HEK293T (cell line): Measurements from ENCODE around the gene ZNF280A.
A peak's percentile ranks its signal among the peaks of the same experiment; 100 is the strongest.
"Not testable (repeated sequence)": the region's sequence is repeated elsewhere in the genome, so short reads cannot be mapped to it uniquely, and the experiment has no call there.

ENCODE experiments used
- CTCF ChIA-PET: fragments of 350-600 bp; formaldehyde crosslinking; extraction: SDS; loops from one replicate; lab custom pipeline; 2021; ENCODE audit warnings: antibody characterized with exemption, inconsistent platforms; lab: Yijun Ruan, JAX
- POLR2A ChIA-PET: fragments of 350-600 bp; formaldehyde crosslinking; extraction: SDS; loops from one replicate; lab custom pipeline; 2020; ENCODE audit warnings: antibody characterized with exemption, inconsistent platforms; lab: Yijun Ruan, JAX
- DNase-seq: peaks from one replicate; pipeline ENCODE4 v3.0.0; 2012; ENCODE audit warnings: mixed read lengths; ENCODE audit errors: extremely low spot score
- ARNT ChIP-seq: fragments of 450-650 bp; IDR thresholded peaks from 2 replicates; pipeline ENCODE4 v1.6.1; 2017; ENCODE audit warnings: mild to moderate bottlenecking
- BHLHE40 ChIP-seq: fragments of 450-650 bp; IDR thresholded peaks from 2 replicates; pipeline ENCODE4 v1.6.1; 2016; ENCODE audit warnings: mild to moderate bottlenecking, moderate library complexity, borderline replicate concordance
- CTBP1 ChIP-seq: fragments of 450-650 bp; IDR thresholded peaks from 2 replicates; pipeline ENCODE4 v1.6.1; 2016; ENCODE audit warnings: borderline replicate concordance
- ELF4 ChIP-seq: fragments of 450-650 bp; IDR thresholded peaks from 2 replicates; pipeline ENCODE4 v1.6.1; 2017; ENCODE audit warnings: antibody characterized with exemption
- FOXA1 ChIP-seq: fragments of 450-650 bp; IDR thresholded peaks from 2 replicates; pipeline ENCODE4 v1.6.1; 2016; ENCODE audit warnings: mild to moderate bottlenecking
- FOXM1 ChIP-seq: fragments of 450-650 bp; IDR thresholded peaks from 2 replicates; pipeline ENCODE4 v1.6.1; 2017; ENCODE audit warnings: mild to moderate bottlenecking, borderline replicate concordance
- HDGF ChIP-seq: fragments of 450-650 bp; IDR thresholded peaks from 2 replicates; pipeline ENCODE4 v1.6.1; 2017; ENCODE audit warnings: antibody characterized with exemption, borderline replicate concordance
- L3MBTL2 ChIP-seq: fragments of 450-650 bp; conservative IDR thresholded peaks from 2 replicates; pipeline ENCODE4 v1.6.1; 2016; ENCODE audit warnings: mild to moderate bottlenecking
- LEF1 ChIP-seq: fragments of 450-650 bp; IDR thresholded peaks from 2 replicates; pipeline ENCODE4 v1.6.1; 2017; ENCODE audit warnings: mild to moderate bottlenecking, borderline replicate concordance
- NFRKB ChIP-seq: fragments of 450-650 bp; IDR thresholded peaks from 2 replicates; pipeline ENCODE4 v1.6.1; 2016; ENCODE audit warnings: mild to moderate bottlenecking, moderate library complexity
- PKNOX1 ChIP-seq: fragments of 450-650 bp; IDR thresholded peaks from 2 replicates; pipeline ENCODE4 v1.6.1; 2016
- SP1 ChIP-seq: fragments of 450-650 bp; IDR thresholded peaks from 2 replicates; pipeline ENCODE4 v1.6.1; 2017
- SUZ12 ChIP-seq: fragments of 450-650 bp; IDR thresholded peaks from 2 replicates; pipeline ENCODE4 v1.6.1; 2016; ENCODE audit warnings: mild to moderate bottlenecking
- TARDBP ChIP-seq: fragments of 450-650 bp; IDR thresholded peaks from 2 replicates; pipeline ENCODE4 v1.6.1; 2016
- ZNF384 ChIP-seq: fragments of 450-650 bp; IDR thresholded peaks from 2 replicates; pipeline ENCODE4 v1.6.1; 2016

The ZNF280A gene

DNA sequence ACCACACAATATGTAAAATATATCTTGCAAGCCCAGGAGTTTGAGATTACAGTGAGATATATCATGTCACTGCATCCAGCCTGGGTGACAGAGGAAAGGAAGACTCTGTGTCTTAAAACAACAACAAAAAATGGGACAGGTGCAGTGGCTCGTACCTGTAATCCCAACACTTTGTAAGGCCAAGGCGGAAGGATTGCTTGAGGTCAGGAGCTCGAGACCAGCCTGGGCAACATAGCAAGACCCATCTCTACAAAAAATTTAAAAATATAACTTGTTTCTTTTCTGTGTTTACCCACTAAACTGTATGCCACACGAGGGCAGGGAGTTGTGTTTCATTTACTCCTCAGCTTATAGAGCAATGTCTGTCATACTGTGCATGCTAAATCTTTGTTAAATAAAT is 3.1 kb downstream of the ZNF280A start:
- no peak for TF ChIP-seq FOXM1
- no peak for TF ChIP-seq LEF1
- no peak for TF ChIP-seq ELF4
- no peak for TF ChIP-seq SUZ12
- TF ChIP-seq TARDBP = no peak
- TF ChIP-seq BHLHE40 = no peak
- no peak for TF ChIP-seq FOXA1
- TF ChIP-seq HDGF = no peak
- no peak for TF ChIP-seq SP1
- TF ChIP-seq CTBP1 = no peak
- no peak for TF ChIP-seq ARNT
- ChIA-PET POLR2A (no interaction called here), CTCF (no interaction called here)
- no peak for DNase-seq

GRCh38 chr22:22515890-22516289 is 4.2 kb downstream of the ZNF280A start:
- no peak for DNase-seq
- TF ChIP-seq SP1 (no peak), BHLHE40 (no peak), NFRKB (no peak), PKNOX1 (no peak), SUZ12 (no peak), TARDBP (no peak), ZNF384 (no peak), ARNT (no peak), HDGF (no peak), LEF1 (no peak), ELF4 (no peak), L3MBTL2 (no peak)
- POLR2A ChIA-PET = no interaction called here
- CTCF ChIA-PET = no interaction called here

DNA sequence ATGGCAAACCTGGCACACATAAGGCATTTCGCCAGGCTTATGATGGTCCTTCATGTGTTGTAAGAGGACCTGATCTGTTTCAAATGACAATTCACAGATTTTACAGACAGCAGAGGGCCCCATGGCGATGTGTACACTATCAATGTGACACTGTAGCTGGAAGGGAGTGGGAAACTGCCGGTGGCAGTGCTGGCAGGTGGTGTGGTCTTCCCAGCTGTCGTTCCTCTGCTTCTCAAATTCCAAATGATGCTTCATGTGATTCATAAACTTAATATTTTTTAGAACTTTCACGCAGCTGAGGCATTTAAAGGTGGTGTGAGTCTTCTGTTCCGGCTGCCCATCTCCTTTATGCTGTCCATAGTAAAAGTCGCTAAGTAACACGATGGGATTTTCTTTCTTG is 5.6 kb downstream of the ZNF280A start:
- CTCF ChIA-PET, DNase-seq, POLR2A ChIA-PET: not testable (repeated sequence)

GRCh38 chr22:22513619-22514018 is 6.5 kb downstream of the ZNF280A start:
- DNase-seq = no peak
- no peak for TF ChIP-seq LEF1
- ChIA-PET POLR2A (no interaction called here), CTCF (no interaction called here)

GRCh38 chr22:22512951-22513350 is 7.1 kb downstream of the ZNF280A start:
- CTCF ChIA-PET = no interaction called here
- no peak for DNase-seq
- no peak for TF ChIP-seq NFRKB
- no peak for TF ChIP-seq ELF4
- no peak for TF ChIP-seq CTBP1
- no peak for TF ChIP-seq BHLHE40
- TF ChIP-seq TARDBP = no peak
- TF ChIP-seq SP1 = no peak
- TF ChIP-seq HDGF = no peak
- no peak for TF ChIP-seq LEF1
- TF ChIP-seq PKNOX1 = no peak
- POLR2A ChIA-PET = no interaction called here

DNA sequence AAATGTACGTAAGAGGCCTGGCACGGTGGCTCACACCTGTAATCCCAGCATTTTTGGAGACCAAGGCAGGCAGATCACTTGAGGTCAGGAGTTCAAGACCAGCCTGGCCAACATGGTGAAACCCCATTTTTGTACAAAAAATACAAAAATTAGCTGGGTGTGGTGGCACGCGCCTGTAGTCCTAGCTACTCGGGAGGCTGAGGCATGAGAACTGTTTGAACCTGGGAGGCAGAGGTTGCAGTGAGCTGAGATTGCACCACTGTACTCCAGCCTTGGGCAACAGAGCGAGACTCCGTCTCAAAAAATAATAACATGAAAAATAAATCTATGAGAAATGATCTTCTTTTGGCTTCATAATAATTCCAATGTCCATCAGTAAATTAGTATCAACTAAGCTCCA is 9.2 kb downstream of the ZNF280A start:
- POLR2A ChIA-PET, DNase-seq: not testable (repeated sequence)
- CTCF ChIA-PET = interaction anchor here (0.6 kb wide), 1 partner anchor 1054 kb away, joined by 3 read pairs; no protein-coding TSS in a partner anchor

DNA sequence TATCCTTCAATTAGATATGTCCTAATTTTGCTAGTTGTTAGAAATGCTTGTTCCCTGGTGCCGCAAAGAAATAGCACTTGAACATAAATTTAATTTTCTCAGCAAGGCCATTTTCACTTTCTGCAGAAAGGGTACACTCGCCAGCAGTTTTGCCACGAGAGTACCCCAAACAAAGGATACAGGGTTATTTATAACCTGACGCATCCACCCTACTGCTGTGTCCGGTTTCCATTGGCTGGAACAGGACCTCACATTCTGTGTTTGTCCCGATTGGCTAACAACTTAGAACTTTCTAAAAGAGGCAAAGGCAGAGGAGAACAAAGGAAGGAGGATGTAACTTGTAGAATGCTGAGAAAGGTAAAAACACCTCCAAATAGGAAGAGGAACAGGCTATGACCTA is 10.2 kb downstream of the ZNF280A start:
- DNase-seq, POLR2A ChIA-PET, CTCF ChIA-PET: not testable (repeated sequence)

DNA sequence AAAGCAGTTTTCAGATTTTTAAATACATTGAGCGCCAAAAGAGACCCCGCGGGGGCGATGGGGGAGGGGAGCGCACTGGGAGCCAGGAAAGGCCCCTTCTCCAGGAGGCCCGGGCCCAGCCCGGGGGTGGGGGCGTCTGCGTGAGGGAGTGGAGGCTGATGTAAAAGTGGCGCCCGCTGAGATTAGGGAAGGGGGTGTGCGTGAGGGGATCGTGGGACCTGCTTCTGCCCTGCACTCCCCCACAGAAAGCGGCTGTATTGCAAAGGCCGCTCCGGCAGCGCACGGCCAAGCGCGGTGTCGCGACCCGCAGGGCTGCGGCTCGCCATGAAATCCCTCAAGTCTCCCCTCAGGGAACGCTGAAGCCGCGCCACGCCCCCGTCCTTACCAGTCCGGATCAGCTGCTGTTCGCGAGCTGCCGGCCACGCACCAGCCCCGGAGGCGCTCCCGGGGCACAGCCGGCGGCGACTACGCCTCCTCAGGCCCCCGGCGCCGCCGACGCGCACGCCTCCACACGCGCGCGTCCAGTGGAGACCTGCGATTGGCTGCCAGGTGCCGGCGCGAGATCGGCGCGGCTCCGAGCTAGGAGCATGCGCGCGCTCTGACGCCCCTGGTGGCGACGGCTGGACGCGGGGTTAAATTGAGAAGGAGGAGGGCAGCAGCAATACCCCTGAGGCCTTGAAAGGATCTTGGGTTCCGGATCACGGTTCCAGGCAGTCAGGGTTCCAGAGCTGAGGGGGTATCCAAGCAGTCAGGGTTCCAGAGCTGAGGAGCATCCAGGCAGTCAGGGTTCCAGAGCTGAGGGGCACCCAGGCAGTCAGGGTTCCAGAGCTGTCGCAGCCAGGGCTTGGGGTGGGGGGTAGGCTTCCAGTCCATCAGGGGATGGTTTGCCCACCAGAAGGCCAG is 11.5 kb downstream of the ZNF280A start, which contains the start of gene ZNF280B:
Gene ZNF280B (minus strand): TSS at position 469 of the 903 bp plus-strand sequence. CDS start 19,344 bp downstream, outside the sequence.
- peak; percentile 62 for TF ChIP-seq L3MBTL2
- TF ChIP-seq SUZ12 = no peak
- TF ChIP-seq FOXM1 = peak; percentile 56; the same call in 1 of the 2 replicates
- peak; percentile 97 for DNase-seq
- ChIA-PET POLR2A (interaction anchor here (0.9 to 1.0 kb wide), 5 partner anchors 9 to 20 kb away, joined by 3 to 11 read pairs (median 3); partner anchors contain the start of gene ZNF280A), CTCF (interaction anchor here (0.7 to 1.2 kb wide), 5 partner anchors 11 to 166 kb away, joined by 3 to 5 read pairs (median 3); partner anchors contain the start of gene ZNF280A)
